HG02973 (cell line): ENCODE measurements around the gene WDR83.
"Not testable (repeated sequence)": the region's sequence is repeated elsewhere in the genome, so short reads cannot be mapped to it uniquely, and the experiment has no call there.

Source experiments
- ATAC-seq: cut with Tn5 transposase; IDR thresholded peaks from one replicate; pipeline ENCODE4 v1.9.1; 2021; ENCODE audit warnings: moderate library complexity; ENCODE audit not compliant: unreplicated experiment

The WDR83 gene

GRCh38 chr19:12681074-12681987 is 14.7 kb downstream of the WDR83 start, which contains the start of gene DHPS:
DHPS (minus strand) TSS chr19:12681880; CDS start chr19:12681766, 114 bp downstream.
- ATAC-seq, result peak; percentile 59

DNA sequence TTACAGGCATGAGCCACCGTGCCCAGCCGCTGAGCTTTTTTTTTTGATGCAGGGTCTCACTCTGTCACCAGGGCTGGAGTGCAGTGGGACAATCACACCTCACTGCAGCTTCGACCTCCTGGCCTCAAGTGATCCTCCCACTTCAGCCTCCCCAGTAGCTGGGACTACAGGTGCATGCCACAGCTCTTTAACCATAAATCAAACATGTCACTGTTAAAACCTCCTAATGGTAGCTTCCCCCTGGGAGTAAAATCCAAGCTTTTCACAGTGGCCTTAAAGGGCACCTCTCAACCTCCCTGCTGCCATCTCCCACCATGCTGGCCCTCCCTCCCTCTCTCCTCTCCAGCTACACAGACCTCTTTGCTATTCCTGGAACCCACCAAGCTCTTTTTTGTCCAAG is 19.2 kb downstream of the WDR83 start:
- ATAC-seq, result no peak

GRCh38 chr19:12687496-12688196 is 21.0 kb downstream of the WDR83 start, which contains the start of gene GNG14:
GNG14 (plus strand) TSS chr19:12687998; CDS start chr19:12688049, 51 bp downstream.
- ATAC-seq, result no peak

DNA sequence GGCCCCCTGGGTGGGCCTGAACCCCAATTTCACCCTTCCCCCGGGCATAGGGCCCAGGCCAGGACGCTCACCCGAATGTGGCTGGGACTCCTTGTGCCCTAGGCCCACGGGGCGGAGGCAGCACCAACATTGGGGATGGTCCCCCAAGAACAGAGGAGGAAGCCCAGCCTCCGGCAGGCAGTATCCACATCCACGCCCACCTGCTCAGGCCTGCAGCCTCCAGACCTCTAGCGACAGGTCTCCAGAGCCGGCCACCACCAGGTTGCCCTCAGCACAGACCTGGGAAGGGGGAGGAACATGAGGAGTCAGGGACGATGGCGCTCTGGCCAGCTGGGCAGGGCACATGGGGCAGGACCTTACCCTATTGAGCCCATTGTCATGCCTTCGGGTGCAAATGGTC is 22.4 kb downstream of the WDR83 start:
- no peak for ATAC-seq

DNA sequence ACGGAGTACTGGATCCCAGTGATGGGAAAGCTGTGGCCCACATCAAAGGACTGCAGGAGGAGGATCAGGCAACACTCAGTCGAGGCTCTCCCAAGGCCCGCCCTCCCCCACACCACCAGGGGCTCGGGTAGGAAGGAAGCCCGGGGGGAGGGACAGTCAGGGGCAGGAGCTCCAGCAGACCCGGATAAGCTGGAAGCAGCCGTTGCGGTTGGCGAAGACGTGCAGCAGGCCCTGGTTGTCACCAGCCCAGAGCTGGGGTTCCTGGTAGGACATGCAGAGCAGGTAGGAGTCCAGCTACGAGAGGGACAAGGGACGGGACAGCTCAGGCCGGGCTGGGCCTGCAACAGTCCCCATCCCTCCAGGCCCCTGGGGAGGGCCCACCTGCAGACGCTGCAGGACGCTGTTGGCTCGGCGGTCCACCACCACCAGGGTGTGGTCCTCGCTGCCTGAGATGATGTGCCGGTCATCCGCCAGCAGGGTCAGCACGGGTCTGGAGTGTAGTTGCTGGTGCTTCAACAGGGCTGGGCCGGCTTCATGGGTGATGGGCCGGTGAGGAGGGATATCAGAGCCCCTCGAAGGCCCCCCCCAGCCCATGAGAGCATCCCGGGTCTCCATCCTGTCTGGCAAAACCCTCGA is 23.1 kb downstream of the WDR83 start:
- ATAC-seq, result no peak

GRCh38 chr19:12692960-12693359 is 26.4 kb downstream of the WDR83 start:
- ATAC-seq, result no peak

- no peak for ATAC-seq
These were observed 28.0 kb downstream of the WDR83 start for GRCh38 chr19:12694641-12695040.

- no peak for ATAC-seq
These were observed 28.5 kb downstream of the WDR83 start for GRCh38 chr19:12695096-12695495.

DNA sequence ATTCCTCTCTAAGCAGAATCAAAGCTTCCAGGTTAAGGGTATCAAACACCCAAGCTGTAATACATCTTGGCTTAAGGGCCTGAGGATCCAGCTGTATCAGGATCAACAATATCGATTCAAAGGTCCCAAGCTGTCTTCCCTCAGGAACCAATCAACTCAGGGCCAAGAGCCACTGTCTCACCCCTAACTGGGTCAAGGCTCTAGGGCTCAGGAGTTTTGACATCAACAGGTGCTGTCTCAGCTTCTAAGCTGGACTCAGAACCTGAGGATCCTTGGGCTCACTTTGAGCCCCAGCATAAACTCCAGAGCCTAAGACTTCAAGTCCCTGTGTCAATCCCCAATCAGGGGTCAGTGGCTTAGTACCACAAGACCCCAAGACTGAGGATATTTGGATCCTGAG is 28.9 kb downstream of the WDR83 start:
- peak; percentile 15 for ATAC-seq

DNA sequence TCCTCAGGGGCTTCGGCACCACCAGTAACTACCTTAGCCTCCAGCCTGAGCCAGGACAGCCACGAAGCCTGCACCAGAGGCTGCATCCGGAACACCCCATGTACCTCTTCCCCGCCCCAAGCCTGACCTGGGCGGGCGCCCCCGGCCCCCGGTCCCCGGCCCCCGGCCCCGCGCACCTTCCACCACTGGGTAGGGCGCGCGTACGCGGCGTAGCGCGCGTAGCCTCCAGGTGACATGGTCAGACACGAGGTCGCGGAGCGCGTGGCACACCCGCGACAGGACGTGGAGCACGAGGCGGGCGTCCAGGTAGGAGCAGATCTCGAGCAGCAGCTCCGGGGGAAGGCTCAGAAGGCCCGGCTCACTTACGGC is 29.4 kb downstream of the WDR83 start:
- peak; percentile 6 for ATAC-seq

- ATAC-seq, result peak; percentile 65
These were observed 30.0 kb downstream of the WDR83 start, which contains the start of gene FBXW9 for GRCh38 chr19:12696366-12697335. FBXW9 (minus strand) TSS chr19:12696631; CDS start chr19:12696581, 50 bp downstream.

- ATAC-seq, result not testable (repeated sequence)
These were observed 30.8 kb downstream of the WDR83 start for GRCh38 chr19:12697425-12697824.

DNA sequence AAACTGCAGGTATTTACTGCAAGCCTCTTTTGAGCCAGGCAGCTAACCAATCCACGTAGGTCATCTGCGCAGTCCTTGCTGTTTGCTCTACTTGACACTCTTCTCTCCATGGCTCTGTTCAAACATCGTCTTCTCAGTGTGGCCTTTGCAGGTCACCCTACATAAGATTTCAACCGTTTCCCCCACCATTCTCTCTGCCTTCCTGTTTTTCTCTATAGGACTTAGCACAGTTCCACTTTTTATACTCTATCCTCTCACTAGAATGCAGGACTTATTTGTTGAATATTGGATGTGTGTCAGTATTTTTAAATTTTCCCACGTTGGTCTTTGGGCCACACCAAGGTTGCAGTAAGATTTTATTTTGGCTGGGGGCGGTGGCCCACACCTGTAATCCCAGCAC is 31.5 kb downstream of the WDR83 start:
- ATAC-seq, result no peak

- ATAC-seq, result no peak
These were observed 35.1 kb downstream of the WDR83 start for GRCh38 chr19:12701596-12702282.

- no peak for ATAC-seq
These were observed 36.4 kb downstream of the WDR83 start for GRCh38 chr19:12703046-12703445.

- no peak for ATAC-seq
These were observed 38.6 kb downstream of the WDR83 start for GRCh38 chr19:12705169-12705568.

DNA sequence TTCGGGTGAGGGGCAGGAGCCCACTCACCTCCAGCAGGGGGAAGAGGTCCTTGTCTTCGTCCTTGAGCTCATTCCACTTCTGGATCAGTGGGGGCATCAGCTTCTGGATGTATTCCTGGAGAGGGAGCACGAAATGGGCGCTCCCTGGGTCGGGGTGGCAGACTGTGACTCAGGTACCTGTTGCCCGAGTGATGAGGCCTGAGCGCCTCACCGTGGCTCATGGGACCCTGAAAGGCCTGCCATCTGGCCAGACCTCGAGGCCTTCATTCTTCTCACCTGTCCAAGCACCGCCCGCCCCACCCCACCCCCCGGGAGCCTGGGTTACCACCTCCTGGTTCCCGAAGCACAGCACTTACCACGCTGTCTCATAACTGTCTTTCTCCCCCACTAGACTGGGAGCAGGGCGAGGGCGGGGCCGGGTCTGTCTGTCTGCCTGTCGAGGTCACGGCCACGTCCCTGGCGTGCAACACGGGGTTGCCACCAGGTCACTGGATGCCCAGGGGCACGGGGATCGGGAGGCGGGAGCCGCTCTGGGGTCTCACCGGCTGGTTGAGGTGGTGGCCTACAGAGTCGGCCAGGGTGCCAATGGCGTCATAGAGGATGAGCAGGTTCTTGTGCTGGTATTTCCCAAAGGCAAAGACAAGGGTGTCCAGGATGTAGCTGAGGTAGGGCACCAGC is 39.2 kb downstream of the WDR83 start:
- ATAC-seq, result no peak

DNA sequence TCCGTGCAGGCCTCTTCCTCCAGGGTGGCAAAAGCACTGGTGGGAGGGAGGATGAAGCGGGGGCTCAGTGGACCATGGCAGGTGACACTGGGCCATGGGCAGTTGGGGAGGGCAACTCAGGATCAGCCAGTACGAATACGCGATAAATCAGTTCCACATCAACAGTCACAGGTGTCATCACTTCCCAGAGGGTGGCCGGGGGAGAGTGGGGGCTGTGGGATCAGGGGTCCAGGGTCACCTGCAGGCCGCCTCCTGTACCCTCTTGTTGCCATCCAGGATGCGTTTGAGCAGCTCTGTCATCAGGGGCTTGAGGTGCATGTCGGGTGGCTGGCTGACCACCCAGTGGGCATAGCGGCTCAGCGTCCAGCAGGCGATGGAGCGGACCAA is 39.7 kb downstream of the WDR83 start:
- ATAC-seq, result no peak

DNA sequence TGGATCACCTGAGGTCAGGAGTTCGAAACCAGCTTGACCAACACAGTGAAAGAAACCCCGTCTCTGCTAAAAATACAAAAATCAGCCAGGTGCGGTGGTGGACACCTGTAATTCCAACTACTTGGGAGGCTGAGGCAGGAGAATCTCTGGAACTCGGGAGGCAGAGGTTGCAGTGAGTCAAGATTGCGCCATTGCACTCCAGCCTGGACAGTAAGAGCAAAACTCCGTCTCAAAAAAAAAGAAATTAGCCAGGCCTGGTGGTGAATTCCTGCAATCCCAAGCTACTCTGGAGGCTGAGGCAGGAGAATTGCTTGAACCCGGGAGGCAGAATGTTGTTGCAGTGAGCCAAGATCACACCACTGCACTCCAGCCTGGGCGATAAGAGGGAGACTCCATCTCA is 42.0 kb downstream of the WDR83 start:
- ATAC-seq, result no peak
